Hematopoietic multipotent progenitor cell (in vitro differentiated cells): ENCODE data around the gene SETDB2. TPM values are rescaled to one million over a fixed set of nuclear protein-coding genes. Genes with fewer than 3 reads are reported as not detected.

Experiments used
- DNase-seq, 3 donors: peaks; one replicate each; pipeline ENCODE4 v3.0.0-alpha.2; 2011 to 2015; ENCODE audit warnings: low read depth in 2 of 3, low spot score in 2 of 3
- total RNA-seq: library from RNA; depleted of rRNA; stranded (reverse); fragments of >200 nt; gene quantifications from one replicate; pipeline ENCODE4 v1.2.3, GENCODE V29; 2012

SETDB2 gene
- total RNA-seq: 10.0 TPM

GRCh38 chr13:49443704-49444523, at the start of gene SETDB2, which contains the start of gene CAB39L:
SETDB2 (plus strand) TSS chr13:49444274; CDS start chr13:49451894, 7,620 bp downstream.
CAB39L (minus strand) TSS chr13:49444064; CDS start chr13:49382910, 61,154 bp downstream.
- peak; percentile 98 to 100 (median 100) for DNase-seq

GRCh38 chr13:49395451-49395865, 48.6 kb upstream of the SETDB2 start:
- DNase-seq: no peak

GRCh38 chr13:49395878-49396380, 48.1 kb upstream of the SETDB2 start:
- no peak for DNase-seq

GRCh38 chr13:49399801-49400472, 44.1 kb upstream of the SETDB2 start:
- DNase-seq: no peak

- peak in 2 of 3 donors; percentile 46 to 80 for DNase-seq
Measured at GRCh38 chr13:49400755-49401659, 43.1 kb upstream of the SETDB2 start.

GRCh38 chr13:49403996-49404702, 39.9 kb upstream of the SETDB2 start:
- DNase-seq: no peak

GRCh38 chr13:49404703-49405020, 39.4 kb upstream of the SETDB2 start:
- peak in 1 of 3 donors; percentile 12 for DNase-seq

GRCh38 chr13:49407068-49407467, 37.0 kb upstream of the SETDB2 start:
- no peak for DNase-seq

- DNase-seq: no peak
Measured at GRCh38 chr13:49407936-49408335, 36.1 kb upstream of the SETDB2 start.

- DNase-seq: no peak
Measured at GRCh38 chr13:49409008-49409407, 35.1 kb upstream of the SETDB2 start.

- DNase-seq: no peak
Measured at GRCh38 chr13:49410006-49410405, 34.1 kb upstream of the SETDB2 start.

GRCh38 chr13:49410477-49410876, 33.6 kb upstream of the SETDB2 start:
- no peak for DNase-seq

GRCh38 chr13:49411353-49411752, 32.7 kb upstream of the SETDB2 start:
- DNase-seq: no peak

- DNase-seq: no peak
Measured at GRCh38 chr13:49412749-49413148, 31.3 kb upstream of the SETDB2 start.

GRCh38 chr13:49417161-49417560, 26.9 kb upstream of the SETDB2 start:
- DNase-seq: no peak

- DNase-seq: peak in 1 of 3 donors; percentile 16
Measured at GRCh38 chr13:49418206-49418605, 25.9 kb upstream of the SETDB2 start.

GRCh38 chr13:49419276-49419675, 24.8 kb upstream of the SETDB2 start:
- DNase-seq: no peak

- DNase-seq: peak in 1 of 3 donors; percentile 13
Measured at GRCh38 chr13:49421391-49421790, 22.7 kb upstream of the SETDB2 start.

- no peak for DNase-seq
Measured at GRCh38 chr13:49424011-49424560, 20.0 kb upstream of the SETDB2 start.
